ENCODE results near the gene ICAM5. TPM values are rescaled to one million over a fixed set of nuclear protein-coding genes. Genes with fewer than 3 reads are reported as not detected.

The ICAM5 gene
- total and polyA plus RNA-seq, 9 of the 15 experiments (the other 6 are each of a cell fraction or from before 2014, with no cell fraction given), result 0.10 to 114 (median 13.7) TPM

DNA sequence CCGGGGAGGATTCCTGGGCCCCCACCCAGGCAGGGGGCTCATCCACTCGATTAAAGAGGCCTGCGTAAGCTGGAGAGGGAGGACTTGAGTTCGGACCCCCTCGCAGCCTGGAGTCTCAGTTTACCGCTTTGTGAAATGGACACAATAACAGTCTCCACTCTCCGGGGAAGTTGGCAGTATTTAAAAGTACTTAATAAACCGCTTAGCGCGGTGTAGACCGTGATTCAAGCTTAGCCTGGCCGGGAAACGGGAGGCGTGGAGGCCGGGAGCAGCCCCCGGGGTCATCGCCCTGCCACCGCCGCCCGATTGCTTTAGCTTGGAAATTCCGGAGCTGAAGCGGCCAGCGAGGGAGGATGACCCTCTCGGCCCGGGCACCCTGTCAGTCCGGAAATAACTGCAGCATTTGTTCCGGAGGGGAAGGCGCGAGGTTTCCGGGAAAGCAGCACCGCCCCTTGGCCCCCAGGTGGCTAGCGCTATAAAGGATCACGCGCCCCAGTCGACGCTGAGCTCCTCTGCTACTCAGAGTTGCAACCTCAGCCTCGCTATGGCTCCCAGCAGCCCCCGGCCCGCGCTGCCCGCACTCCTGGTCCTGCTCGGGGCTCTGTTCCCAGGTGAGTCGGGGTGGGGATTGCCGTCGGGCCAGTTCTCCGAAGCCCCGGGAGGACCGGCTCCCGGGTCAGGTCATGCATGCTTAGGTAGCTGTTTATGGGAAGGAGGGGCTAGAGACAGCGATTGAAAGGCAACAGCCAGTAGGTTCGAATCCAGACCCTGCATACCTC is 18.9 kb upstream of the ICAM5 start, which contains the start of gene ICAM1 (continued):
- TF ChIP-seq, protein P1, sequence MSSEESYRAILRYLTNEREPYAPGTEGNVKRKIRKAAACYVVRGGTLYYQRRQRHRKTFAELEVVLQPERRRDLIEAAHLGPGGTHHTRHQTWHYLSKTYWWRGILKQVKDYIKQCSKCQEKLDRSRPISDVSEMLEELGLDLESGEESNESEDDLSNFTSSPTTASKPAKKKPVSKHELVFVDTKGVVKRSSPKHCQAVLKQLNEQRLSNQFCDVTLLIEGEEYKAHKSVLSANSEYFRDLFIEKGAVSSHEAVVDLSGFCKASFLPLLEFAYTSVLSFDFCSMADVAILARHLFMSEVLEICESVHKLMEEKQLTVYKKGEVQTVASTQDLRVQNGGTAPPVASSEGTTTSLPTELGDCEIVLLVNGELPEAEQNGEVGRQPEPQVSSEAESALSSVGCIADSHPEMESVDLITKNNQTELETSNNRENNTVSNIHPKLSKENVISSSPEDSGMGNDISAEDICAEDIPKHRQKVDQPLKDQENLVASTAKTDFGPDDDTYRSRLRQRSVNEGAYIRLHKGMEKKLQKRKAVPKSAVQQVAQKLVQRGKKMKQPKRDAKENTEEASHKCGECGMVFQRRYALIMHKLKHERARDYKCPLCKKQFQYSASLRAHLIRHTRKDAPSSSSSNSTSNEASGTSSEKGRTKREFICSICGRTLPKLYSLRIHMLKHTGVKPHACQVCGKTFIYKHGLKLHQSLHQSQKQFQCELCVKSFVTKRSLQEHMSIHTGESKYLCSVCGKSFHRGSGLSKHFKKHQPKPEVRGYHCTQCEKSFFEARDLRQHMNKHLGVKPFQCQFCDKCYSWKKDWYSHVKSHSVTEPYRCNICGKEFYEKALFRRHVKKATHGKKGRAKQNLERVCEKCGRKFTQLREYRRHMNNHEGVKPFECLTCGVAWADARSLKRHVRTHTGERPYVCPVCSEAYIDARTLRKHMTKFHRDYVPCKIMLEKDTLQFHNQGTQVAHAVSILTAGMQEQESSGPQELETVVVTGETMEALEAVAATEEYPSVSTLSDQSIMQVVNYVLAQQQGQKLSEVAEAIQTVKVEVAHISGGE (CRISPR knock-in tag; IDR thresholded peaks at IDR 0.05), result peak in 1 of 3 experiments; percentile 92; a peak in 2 of 6 replicates
- TF ChIP-seq, protein P2, sequence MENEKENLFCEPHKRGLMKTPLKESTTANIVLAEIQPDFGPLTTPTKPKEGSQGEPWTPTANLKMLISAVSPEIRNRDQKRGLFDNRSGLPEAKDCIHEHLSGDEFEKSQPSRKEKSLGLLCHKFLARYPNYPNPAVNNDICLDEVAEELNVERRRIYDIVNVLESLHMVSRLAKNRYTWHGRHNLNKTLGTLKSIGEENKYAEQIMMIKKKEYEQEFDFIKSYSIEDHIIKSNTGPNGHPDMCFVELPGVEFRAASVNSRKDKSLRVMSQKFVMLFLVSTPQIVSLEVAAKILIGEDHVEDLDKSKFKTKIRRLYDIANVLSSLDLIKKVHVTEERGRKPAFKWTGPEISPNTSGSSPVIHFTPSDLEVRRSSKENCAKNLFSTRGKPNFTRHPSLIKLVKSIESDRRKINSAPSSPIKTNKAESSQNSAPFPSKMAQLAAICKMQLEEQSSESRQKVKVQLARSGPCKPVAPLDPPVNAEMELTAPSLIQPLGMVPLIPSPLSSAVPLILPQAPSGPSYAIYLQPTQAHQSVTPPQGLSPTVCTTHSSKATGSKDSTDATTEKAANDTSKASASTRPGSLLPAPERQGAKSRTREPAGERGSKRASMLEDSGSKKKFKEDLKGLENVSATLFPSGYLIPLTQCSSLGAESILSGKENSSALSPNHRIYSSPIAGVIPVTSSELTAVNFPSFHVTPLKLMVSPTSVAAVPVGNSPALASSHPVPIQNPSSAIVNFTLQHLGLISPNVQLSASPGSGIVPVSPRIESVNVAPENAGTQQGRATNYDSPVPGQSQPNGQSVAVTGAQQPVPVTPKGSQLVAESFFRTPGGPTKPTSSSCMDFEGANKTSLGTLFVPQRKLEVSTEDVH (IDR thresholded peaks at IDR 0.05; ENCODE audit: low read depth, partially characterized antibody), result peak; percentile 46
- TF ChIP-seq SMC3 (conservative IDR thresholded peaks at IDR 0.05; ENCODE audit: insufficient read depth, low read depth, low read length) (no peak), JUN (IDR thresholded peaks at IDR 0.05; ENCODE audit: borderline replicate concordance, low read depth, low read length) (no peak), JUN (CRISPR knock-in tag; IDR thresholded peaks at IDR 0.05; ENCODE audit: borderline replicate concordance) (no peak), EWSR1 (IDR thresholded peaks at IDR 0.05; ENCODE audit: borderline replicate concordance, low read depth, partially characterized antibody) (no peak), ZNF354B (CRISPR knock-in tag; IDR thresholded peaks at IDR 0.05) (no peak), RFX7 (CRISPR knock-in tag; IDR thresholded peaks at IDR 0.05) (no peak), PRMT5 (CRISPR knock-in tag; IDR thresholded peaks at IDR 0.05) (no peak), GABPB1 (CRISPR knock-in tag; IDR thresholded peaks at IDR 0.05) (peak; percentile 58), ARHGAP35 (IDR thresholded peaks at IDR 0.05; ENCODE audit: partially characterized antibody) (no peak), MCM3 (IDR thresholded peaks at IDR 0.05) (no peak), POLR2AphosphoS2 (IDR thresholded peaks at IDR 0.05; ENCODE audit: low read length) (no peak), ZNF561 (CRISPR knock-in tag; conservative IDR thresholded peaks at IDR 0.05) (no peak), CREBBP (IDR thresholded peaks at IDR 0.05; ENCODE audit: low read depth, low read length) (no peak), ZNF24 (IDR thresholded peaks at IDR 0.05) (peak; percentile 94), ZNF274 (IDR thresholded peaks at IDR 0.05; ENCODE audit: borderline replicate concordance, low read depth, low read length) (no peak), SUPT5H (IDR thresholded peaks at IDR 0.05) (peak; percentile 77), STAG1 (CRISPR knock-in tag; IDR thresholded peaks at IDR 0.05; ENCODE audit: borderline replicate concordance) (no peak)
- TF ChIP-seq, protein P3, sequence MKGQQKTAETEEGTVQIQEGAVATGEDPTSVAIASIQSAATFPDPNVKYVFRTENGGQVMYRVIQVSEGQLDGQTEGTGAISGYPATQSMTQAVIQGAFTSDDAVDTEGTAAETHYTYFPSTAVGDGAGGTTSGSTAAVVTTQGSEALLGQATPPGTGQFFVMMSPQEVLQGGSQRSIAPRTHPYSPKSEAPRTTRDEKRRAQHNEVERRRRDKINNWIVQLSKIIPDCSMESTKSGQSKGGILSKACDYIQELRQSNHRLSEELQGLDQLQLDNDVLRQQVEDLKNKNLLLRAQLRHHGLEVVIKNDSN (CRISPR knock-in tag; IDR thresholded peaks at IDR 0.05), result peak; percentile 73; the same call in 1 of the 2 replicates
- TF ChIP-seq, protein P4, sequence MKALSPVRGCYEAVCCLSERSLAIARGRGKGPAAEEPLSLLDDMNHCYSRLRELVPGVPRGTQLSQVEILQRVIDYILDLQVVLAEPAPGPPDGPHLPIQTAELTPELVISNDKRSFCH (CRISPR knock-in tag; IDR thresholded peaks at IDR 0.05), result no peak
- TF ChIP-seq, protein P4 (tag; IDR thresholded peaks at IDR 0.05), result no peak

All from K562 (cell line).